ENCODE measurements around the gene CDH13.

CDH13 gene

GRCh38 chr16:82748026-82748425, 121.3 kb downstream of the CDH13 start:
- DNase-seq (ENCODE audit: low spot score), result no peak

GRCh38 chr16:82750068-82750467, 123.3 kb downstream of the CDH13 start:
- no peak for DNase-seq (ENCODE audit: low spot score)

- no peak for DNase-seq (ENCODE audit: low spot score)
Measured at GRCh38 chr16:82751020-82751419, 124.3 kb downstream of the CDH13 start.

- DNase-seq (ENCODE audit: low spot score), result no peak
Measured at GRCh38 chr16:82752172-82752571, 125.4 kb downstream of the CDH13 start.

- no peak for DNase-seq (ENCODE audit: low spot score)
Measured at GRCh38 chr16:82753821-82754220, 127.1 kb downstream of the CDH13 start.

GRCh38 chr16:82754716-82755513, 128.1 kb downstream of the CDH13 start:
- DNase-seq (ENCODE audit: low spot score), result no peak

GRCh38 chr16:82755570-82756282, 129.0 kb downstream of the CDH13 start:
- DNase-seq (ENCODE audit: low spot score), result peak; percentile 2

GRCh38 chr16:82756283-82756599, 129.5 kb downstream of the CDH13 start:
- no peak for DNase-seq (ENCODE audit: low spot score)

GRCh38 chr16:82758406-82758805, 131.6 kb downstream of the CDH13 start:
- no peak for DNase-seq (ENCODE audit: low spot score)

GRCh38 chr16:82758904-82759303, 132.1 kb downstream of the CDH13 start:
- DNase-seq (ENCODE audit: low spot score), result no peak

- no peak for DNase-seq (ENCODE audit: low spot score)
Measured at GRCh38 chr16:82761236-82761635, 134.5 kb downstream of the CDH13 start.

GRCh38 chr16:82761858-82762257, 135.1 kb downstream of the CDH13 start:
- no peak for DNase-seq (ENCODE audit: low spot score)

GRCh38 chr16:82763371-82763770, 136.6 kb downstream of the CDH13 start:
- DNase-seq (ENCODE audit: low spot score), result no peak

GRCh38 chr16:82767198-82767597, 140.4 kb downstream of the CDH13 start:
- DNase-seq (ENCODE audit: low spot score), result no peak

- DNase-seq (ENCODE audit: low spot score), result no peak
Measured at GRCh38 chr16:82767808-82768207, 141.0 kb downstream of the CDH13 start.

GRCh38 chr16:82769845-82770244, 143.1 kb downstream of the CDH13 start:
- DNase-seq (ENCODE audit: low spot score), result no peak

GRCh38 chr16:82772215-82772614, 145.4 kb downstream of the CDH13 start:
- no peak for DNase-seq (ENCODE audit: low spot score)

- no peak for DNase-seq (ENCODE audit: low spot score)
Measured at GRCh38 chr16:82773018-82773417, 146.2 kb downstream of the CDH13 start.

- DNase-seq (ENCODE audit: low spot score), result no peak
Measured at GRCh38 chr16:82776470-82777146, 149.8 kb downstream of the CDH13 start.

- no peak for DNase-seq (ENCODE audit: low spot score)
Measured at GRCh38 chr16:82782715-82783251, 156.0 kb downstream of the CDH13 start.

GRCh38 chr16:82783933-82784572, 157.3 kb downstream of the CDH13 start:
- no peak for DNase-seq (ENCODE audit: low spot score)

- no peak for DNase-seq (ENCODE audit: low spot score)
Measured at GRCh38 chr16:82784573-82784968, 157.8 kb downstream of the CDH13 start.
